CD4-positive, CD25-positive, alpha-beta regulatory T cell (primary cell): ENCODE measurements around the gene PRKCA. TPM values are rescaled to one million over a fixed set of nuclear protein-coding genes. Genes with fewer than 3 reads are reported as not detected.

Experiments
- ATAC-seq, 2 donors: fragments of 150-1000 bp; cut with Tn5 transposase; one replicate each; pipeline ENCODE4 v1.10.0; 2021; ENCODE audit warnings: low read depth in 2 of 2, moderate number of reproducible peaks in 2 of 2, moderate library complexity in 1 of 2
- DNase-seq, 3 donors: peaks; one replicate each; pipeline versions ENCODE4 v3.0.0 to v3.0.0-alpha.2; 2012 to 2022; ENCODE audit warnings: mixed read lengths in 1 of 3
- H3K27ac ChIP-seq: one replicate; pipeline ENCODE4 v1.7.0; 2013; ENCODE audit warnings: mild to moderate bottlenecking, low read length; ENCODE audit not compliant: insufficient read depth, poor library complexity, severe bottlenecking
- H3K27me3 ChIP-seq: one replicate; pipeline ENCODE4 v1.7.0; 2013; ENCODE audit warnings: low read length; ENCODE audit not compliant: control insufficient read depth, insufficient read depth
- H3K36me3 ChIP-seq: one replicate; pipeline ENCODE4 v1.7.0; 2013; ENCODE audit warnings: mild to moderate bottlenecking, low read length, moderate library complexity; ENCODE audit not compliant: control insufficient read depth, insufficient read depth
- H3K4me1 ChIP-seq: 2 replicates; pipeline ENCODE4 v1.7.0; 2013; ENCODE audit warnings: mild to moderate bottlenecking, low read length; ENCODE audit not compliant: insufficient read depth, control insufficient read depth, poor library complexity, severe bottlenecking
- H3K4me3 ChIP-seq: one replicate; pipeline ENCODE4 v1.7.0; 2013; ENCODE audit warnings: low read depth, mild to moderate bottlenecking, low read length, moderate library complexity
- H3K9me3 ChIP-seq, 2 experiments: 1 replicate in 1 of 2; 2 replicates in 1 of 2; pipeline ENCODE4 v1.7.0; 2013; ENCODE audit warnings: low read length in 2 of 2, mild to moderate bottlenecking in 1 of 2, moderate library complexity in 1 of 2; ENCODE audit not compliant: control insufficient read depth in 2 of 2
- H3K27ac Mint-ChIP-seq, 3 donors: one replicate each; pipeline ENCODE4 v1.8.0; 2020 to 2022; ENCODE audit warnings: mild to moderate bottlenecking in 3 of 3, mixed read lengths in 3 of 3, moderate library complexity in 2 of 3
- H3K27me3 Mint-ChIP-seq: one replicate; pipeline ENCODE4 v1.8.0; 2022; ENCODE audit warnings: mild to moderate bottlenecking, mixed read lengths
- H3K36me3 Mint-ChIP-seq: one replicate; pipeline ENCODE4 v1.8.0; 2020; ENCODE audit warnings: mixed read lengths
- H3K4me1 Mint-ChIP-seq, 4 donors: one replicate each; pipeline ENCODE4 v1.8.0; 2020 to 2022; ENCODE audit warnings: mixed read lengths in 4 of 4, mild to moderate bottlenecking in 1 of 4
- H3K4me3 Mint-ChIP-seq, 4 donors: one replicate each; pipeline ENCODE4 v1.8.0; 2020 to 2022; ENCODE audit warnings: mild to moderate bottlenecking in 4 of 4, mixed read lengths in 4 of 4, moderate library complexity in 3 of 4
- H3K9me3 Mint-ChIP-seq, 7 donors: one replicate each; pipeline ENCODE4 v1.8.0; 2020 to 2022; ENCODE audit warnings: mixed read lengths in 7 of 7, mild to moderate bottlenecking in 3 of 7, moderate library complexity in 2 of 7
- polyA plus RNA-seq, 4 donors: library from polyadenylated mRNA; unstranded; fragments of 300-500 nt; fragmentation: Illumina TruSeq; gene quantifications; one replicate each; pipeline ENCODE4 v1.2.3, GENCODE V29; 2021
- total RNA-seq: library from RNA; stranded (reverse); gene quantifications from one replicate; pipeline ENCODE4 v1.2.3, GENCODE V29; 2022

The PRKCA gene
- total and polyA plus RNA-seq, 5 donors from 2014 or later = 0.60 to 84.0 (median 2.0) TPM

- H3K27ac Mint-ChIP-seq = peak overlapping the region in 2 of 3 donors; percentile 2 to 10
These were observed 159.6 kb downstream of the PRKCA start for GRCh38 chr17:66462010-66462409.

DNA sequence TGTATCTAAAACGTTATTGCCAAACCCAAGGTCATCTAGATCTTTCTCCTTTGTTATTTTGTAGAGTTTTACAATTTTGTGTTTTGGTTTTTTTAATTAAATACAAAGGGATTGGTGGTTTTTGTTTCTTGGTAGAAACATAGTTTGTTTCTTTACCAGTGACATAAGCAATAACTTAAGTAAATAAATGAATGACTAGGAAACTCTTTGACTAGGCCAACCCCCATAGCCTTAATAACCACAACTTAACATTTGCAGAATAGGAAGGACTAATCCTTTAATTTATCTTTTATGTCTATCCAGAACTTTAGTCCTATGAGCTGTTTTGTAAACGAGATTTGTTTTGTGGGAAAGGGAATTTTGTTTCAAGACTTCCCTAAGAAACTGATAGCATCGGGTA is 162.5 kb downstream of the PRKCA start:
- no peak for DNase-seq
- Mint-ChIP-seq H3K4me1 (peaks cover 21 to 70% (median 43%) of the 10 kb centered on the region in 4 donors), H3K9me3 (no peaks in the 10 kb centered on the region), H3K27me3 (no peaks in the 10 kb centered on the region), H3K4me3 (no peak overlapping the region), H3K36me3 (peaks cover 3% of the 10 kb centered on the region), H3K27ac (no peak overlapping the region)
- Histone ChIP-seq H3K9me3 (no peaks in the 10 kb centered on the region), H3K4me3 (no peak overlapping the region), H3K27me3 (no peaks in the 10 kb centered on the region), H3K4me1 (no peaks in the 10 kb centered on the region), H3K27ac (no peak overlapping the region), H3K36me3 (no peaks in the 10 kb centered on the region)
- no peak for ATAC-seq

More at GRCh38 chr17:66462010-66462409, 159.6 kb downstream of the PRKCA start:
- H3K27me3 Mint-ChIP-seq = no peaks in the 10 kb centered on the region
- Histone ChIP-seq H3K4me1 (no peaks in the 10 kb centered on the region), H3K4me3 (no peak overlapping the region), H3K27me3 (no peaks in the 10 kb centered on the region), H3K27ac (no peak overlapping the region), H3K9me3 (peaks cover 0 to 4% of the 10 kb centered on the region in 2 experiments), H3K36me3 (peaks cover 4% of the 10 kb centered on the region)
- no peak overlapping the region for H3K4me3 Mint-ChIP-seq
- H3K36me3 Mint-ChIP-seq = peaks cover 16% of the 10 kb centered on the region
- H3K4me1 Mint-ChIP-seq = peaks cover 13 to 43% (median 29%) of the 10 kb centered on the region in 4 donors
- ATAC-seq = no peak
- H3K9me3 Mint-ChIP-seq = peaks cover 0 to 5% (median 2%) of the 10 kb centered on the region in 7 donors
- DNase-seq = no peak

DNA sequence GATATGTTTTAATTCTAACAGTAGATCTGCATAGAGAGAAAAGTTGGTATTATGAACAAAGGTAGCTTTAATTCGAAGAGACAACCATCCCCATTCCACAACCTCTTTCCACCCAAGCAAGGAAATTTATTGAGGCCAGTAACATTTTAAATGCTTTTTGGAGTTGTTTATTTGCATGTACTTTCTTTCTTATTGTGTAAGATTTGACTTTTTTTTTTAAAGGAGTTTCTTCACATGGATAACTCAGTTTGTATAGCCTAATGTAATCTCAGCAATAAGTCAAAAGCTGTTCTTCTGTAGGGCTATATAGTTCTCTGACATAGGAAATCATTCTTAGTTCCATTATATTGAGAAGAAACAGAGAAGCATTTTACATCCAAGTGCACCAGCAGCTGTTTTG is 163.3 kb downstream of the PRKCA start:
- Histone ChIP-seq H3K4me1 (peaks cover 3% of the 10 kb centered on the region), H3K27me3 (no peaks in the 10 kb centered on the region), H3K4me3 (no peak overlapping the region), H3K9me3 (no peaks in the 10 kb centered on the region), H3K27ac (no peak overlapping the region), H3K36me3 (no peaks in the 10 kb centered on the region)
- Mint-ChIP-seq H3K4me3 (peak overlapping the region in 1 of 4 donors; percentile 46), H3K4me1 (peaks cover 21 to 73% (median 47%) of the 10 kb centered on the region in 4 donors), H3K9me3 (no peaks in the 10 kb centered on the region), H3K36me3 (peaks cover 3% of the 10 kb centered on the region), H3K27ac (no peak overlapping the region), H3K27me3 (no peaks in the 10 kb centered on the region)
- DNase-seq = no peak
- no peak for ATAC-seq

DNA sequence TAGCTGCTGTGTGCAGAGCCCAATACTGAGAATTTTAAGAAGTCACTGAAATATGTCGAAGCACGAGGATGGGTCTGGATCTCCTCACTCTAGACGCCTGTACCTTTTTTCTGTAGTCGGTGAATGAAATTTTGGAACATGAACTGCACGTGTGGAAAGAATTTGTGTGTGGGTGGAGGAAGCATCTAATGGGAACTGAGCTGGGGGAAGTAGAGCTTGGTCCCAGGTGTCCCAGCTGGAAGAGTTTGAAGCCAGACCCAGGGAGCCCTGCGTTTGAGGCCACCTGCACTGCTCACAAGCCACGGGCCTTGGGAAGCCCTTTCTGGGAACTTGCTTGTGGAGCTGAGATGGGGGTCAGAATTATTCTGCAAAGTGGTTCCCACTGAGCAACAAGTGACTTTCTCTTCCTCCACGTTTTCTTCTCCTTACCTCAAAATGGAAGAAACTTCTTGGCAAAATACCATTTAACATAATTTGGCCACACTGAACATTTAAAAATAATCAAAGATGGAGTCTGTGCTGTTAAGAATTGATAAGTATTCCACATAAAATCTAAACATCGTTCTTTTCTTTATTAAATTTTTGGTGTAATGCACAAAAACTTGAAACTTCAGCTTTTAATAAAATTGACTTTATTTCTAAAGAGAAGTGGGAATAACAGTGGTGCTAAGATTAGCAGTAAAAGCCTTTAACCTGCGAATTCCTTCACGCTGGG is 163.8 kb downstream of the PRKCA start:
- Mint-ChIP-seq H3K27me3 (no peaks in the 10 kb centered on the region), H3K4me1 (peaks cover 21 to 77% (median 52%) of the 10 kb centered on the region in 4 donors), H3K27ac (no peak overlapping the region), H3K4me3 (peak overlapping the region in 1 of 4 donors; percentile 37), H3K36me3 (peaks cover 3% of the 10 kb centered on the region), H3K9me3 (no peaks in the 10 kb centered on the region)
- no peak for DNase-seq
- Histone ChIP-seq H3K9me3 (no peaks in the 10 kb centered on the region), H3K27me3 (no peaks in the 10 kb centered on the region), H3K27ac (no peak overlapping the region), H3K4me3 (peak overlapping the region; percentile 47), H3K36me3 (no peaks in the 10 kb centered on the region), H3K4me1 (peaks cover 5% of the 10 kb centered on the region)
- ATAC-seq = no peak

- Histone ChIP-seq H3K27me3 (no peaks in the 10 kb centered on the region), H3K4me1 (peaks cover 5% of the 10 kb centered on the region), H3K4me3 (peak overlapping the region; percentile 47), H3K9me3 (no peaks in the 10 kb centered on the region), H3K27ac (no peak overlapping the region), H3K36me3 (peaks cover under 1% of the 10 kb centered on the region)
- Mint-ChIP-seq H3K4me3 (peak overlapping the region in 2 of 4 donors; percentile 37 to 39), H3K27me3 (no peaks in the 10 kb centered on the region), H3K9me3 (no peaks in the 10 kb centered on the region), H3K4me1 (peaks cover 21 to 73% (median 53%) of the 10 kb centered on the region in 4 donors), H3K27ac (peak overlapping the region in 1 of 3 donors; percentile 79), H3K36me3 (peaks cover 3% of the 10 kb centered on the region)
- peak; percentile 48 to 58 for ATAC-seq
- peak in 1 of 3 donors; percentile 62 for DNase-seq
These were observed 164.5 kb downstream of the PRKCA start for GRCh38 chr17:66466840-66467367.

DNA sequence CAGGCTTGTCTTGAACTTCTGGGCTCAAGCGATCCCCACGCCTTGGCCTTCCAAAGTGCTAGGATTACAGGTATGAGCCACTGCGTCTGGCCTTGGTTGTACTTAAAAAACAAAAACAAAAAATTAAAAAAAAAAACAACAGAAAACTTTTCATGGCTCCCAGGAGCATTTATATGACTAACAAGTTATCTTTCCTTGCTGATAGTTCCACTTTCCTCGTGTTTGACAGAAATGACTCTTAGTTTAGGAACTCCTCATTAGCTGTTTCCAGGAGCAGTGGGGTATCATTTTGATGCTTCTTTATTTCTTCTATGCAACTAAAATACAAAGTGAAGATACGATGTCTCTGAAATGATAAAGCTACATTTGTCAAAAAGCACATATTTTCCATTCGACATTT is 165.4 kb downstream of the PRKCA start:
- Histone ChIP-seq H3K27ac (no peak overlapping the region), H3K27me3 (no peaks in the 10 kb centered on the region), H3K4me1 (peaks cover 5% of the 10 kb centered on the region), H3K36me3 (peaks cover 4% of the 10 kb centered on the region), H3K4me3 (no peak overlapping the region), H3K9me3 (no peaks in the 10 kb centered on the region)
- H3K4me1 Mint-ChIP-seq = peaks cover 21 to 69% (median 49%) of the 10 kb centered on the region in 4 donors
- DNase-seq (no peak), ATAC-seq (no peak)
- no peaks in the 10 kb centered on the region for H3K27me3 Mint-ChIP-seq
- peaks cover 3% of the 10 kb centered on the region for H3K36me3 Mint-ChIP-seq
- H3K27ac Mint-ChIP-seq = peak overlapping the region in 1 of 3 donors; percentile 27
- H3K4me3 Mint-ChIP-seq = peak overlapping the region in 1 of 4 donors; percentile 43
- H3K9me3 Mint-ChIP-seq = no peaks in the 10 kb centered on the region

DNA sequence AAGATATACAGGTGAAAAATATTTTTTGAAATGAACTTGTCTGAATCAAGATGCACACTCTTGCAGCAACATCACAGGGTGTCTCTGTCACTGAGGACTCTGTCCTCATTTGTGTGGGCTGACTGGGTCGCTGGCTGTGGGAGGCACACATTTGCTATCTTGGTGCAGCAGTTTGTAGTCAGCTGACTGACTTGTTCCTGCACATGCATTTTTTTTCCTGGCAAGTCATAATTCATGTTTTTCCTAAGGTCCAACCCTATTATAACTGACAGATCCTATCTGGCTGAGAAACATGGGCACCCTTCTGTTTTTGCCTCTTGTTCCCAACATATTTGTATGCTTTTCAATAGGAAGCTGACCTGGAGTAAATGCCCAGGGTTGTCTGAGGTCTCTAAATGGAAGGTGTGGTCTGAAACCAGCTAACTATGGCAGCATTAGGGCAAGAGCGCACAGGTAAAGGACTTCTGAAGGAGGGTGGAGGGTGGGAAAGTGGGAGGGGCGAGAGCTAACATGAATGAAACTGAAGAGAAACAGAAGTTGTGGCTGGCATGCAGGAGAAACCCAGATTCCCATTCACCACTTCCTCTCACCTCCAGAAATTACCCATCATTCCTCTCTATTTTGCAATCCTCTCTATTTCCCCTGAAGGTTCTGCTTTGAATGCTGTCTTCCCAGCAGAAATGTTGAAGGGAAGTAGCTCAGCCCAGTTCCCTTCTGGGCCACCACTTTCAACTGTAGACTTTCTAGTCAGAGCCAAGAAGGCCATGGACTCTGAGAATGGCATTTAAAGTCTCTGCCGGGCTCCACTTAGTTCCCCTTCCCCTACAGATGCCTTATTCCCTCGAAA is 166.1 kb downstream of the PRKCA start:
- Mint-ChIP-seq H3K36me3 (peaks cover 3% of the 10 kb centered on the region), H3K27ac (peak overlapping the region in 2 of 3 donors; percentile 27 to 39), H3K4me1 (peaks cover 21 to 70% (median 49%) of the 10 kb centered on the region in 4 donors), H3K9me3 (no peaks in the 10 kb centered on the region), H3K27me3 (no peaks in the 10 kb centered on the region), H3K4me3 (no peak overlapping the region)
- DNase-seq (no peak), ATAC-seq (no peak)
- H3K27ac ChIP-seq = no peak overlapping the region
- peaks cover 4% of the 10 kb centered on the region for H3K36me3 ChIP-seq
- H3K4me1 ChIP-seq = peaks cover 5% of the 10 kb centered on the region
- H3K9me3 ChIP-seq = no peaks in the 10 kb centered on the region
- no peaks in the 10 kb centered on the region for H3K27me3 ChIP-seq
- no peak overlapping the region for H3K4me3 ChIP-seq
